Astrocyte of the cerebellum (primary cell): Measurements from ENCODE around the gene PRR33.

Experiments used
- DNase-seq: peaks from one replicate; pipeline ENCODE4 v3.0.0-alpha.2; 2011; ENCODE audit warnings: low read depth
- H3K4me3 ChIP-seq: 2 replicates; pipeline ENCODE4 v1.5.1; 2011; ENCODE audit warnings: mild to moderate bottlenecking, low read depth, low read length, moderate library complexity
- in situ Hi-C: cut with HindIII; loops from 2 replicates; pipeline ENCODE4 v1.10.0; 2017; ENCODE audit warnings: low sequenced_read_pairs
- TF ChIP-seq, protein P1 (sequence below): IDR thresholded peaks from 2 replicates; pipeline ENCODE4 v1.5.1; 2012; ENCODE audit warnings: low read length, low read depth, moderate library complexity, mild to moderate bottlenecking; ENCODE audit errors: missing control alignments

PRR33 gene

DNA sequence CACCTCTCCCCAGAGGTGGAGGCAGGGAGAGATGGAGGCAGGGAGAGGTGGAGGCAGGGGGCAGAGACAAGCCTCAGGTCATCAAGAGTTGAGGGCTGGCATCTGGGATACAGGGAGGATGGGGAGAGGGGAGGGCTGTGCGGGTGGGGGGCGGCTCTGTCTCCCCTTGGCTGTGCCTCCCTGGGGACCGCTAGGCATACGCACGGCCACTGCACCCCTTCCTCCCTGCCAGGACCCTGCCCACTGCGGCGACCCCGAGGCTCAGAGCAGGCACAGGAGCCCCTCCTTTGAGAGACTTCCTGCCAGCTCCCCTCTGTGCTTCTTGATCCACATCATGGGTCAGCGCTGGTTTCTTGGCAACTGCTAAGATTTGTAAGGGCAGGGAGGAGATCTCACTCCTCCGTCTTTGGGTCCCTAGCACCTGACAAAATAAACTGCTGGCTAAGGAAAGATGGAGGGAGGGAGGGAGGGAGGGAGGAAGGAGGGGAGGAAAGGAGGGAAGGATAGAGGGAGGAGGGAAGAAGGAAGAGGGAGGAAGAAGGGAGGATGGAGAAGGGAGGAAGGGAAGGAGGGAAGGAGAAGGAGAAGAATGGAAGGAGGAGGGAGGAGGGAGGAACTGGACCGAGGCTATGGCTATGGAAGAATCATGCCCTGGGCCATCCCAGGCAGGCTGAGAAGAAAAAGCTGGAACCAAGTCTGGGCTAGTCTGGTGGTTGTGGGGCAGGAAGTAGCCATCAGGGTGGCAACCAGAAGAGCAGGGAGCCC is 18.5 kb downstream of the PRR33 start:
- peak; percentile 35 for DNase-seq
- H3K4me3 ChIP-seq = no peak overlapping the region
- TF ChIP-seq, protein P1, sequence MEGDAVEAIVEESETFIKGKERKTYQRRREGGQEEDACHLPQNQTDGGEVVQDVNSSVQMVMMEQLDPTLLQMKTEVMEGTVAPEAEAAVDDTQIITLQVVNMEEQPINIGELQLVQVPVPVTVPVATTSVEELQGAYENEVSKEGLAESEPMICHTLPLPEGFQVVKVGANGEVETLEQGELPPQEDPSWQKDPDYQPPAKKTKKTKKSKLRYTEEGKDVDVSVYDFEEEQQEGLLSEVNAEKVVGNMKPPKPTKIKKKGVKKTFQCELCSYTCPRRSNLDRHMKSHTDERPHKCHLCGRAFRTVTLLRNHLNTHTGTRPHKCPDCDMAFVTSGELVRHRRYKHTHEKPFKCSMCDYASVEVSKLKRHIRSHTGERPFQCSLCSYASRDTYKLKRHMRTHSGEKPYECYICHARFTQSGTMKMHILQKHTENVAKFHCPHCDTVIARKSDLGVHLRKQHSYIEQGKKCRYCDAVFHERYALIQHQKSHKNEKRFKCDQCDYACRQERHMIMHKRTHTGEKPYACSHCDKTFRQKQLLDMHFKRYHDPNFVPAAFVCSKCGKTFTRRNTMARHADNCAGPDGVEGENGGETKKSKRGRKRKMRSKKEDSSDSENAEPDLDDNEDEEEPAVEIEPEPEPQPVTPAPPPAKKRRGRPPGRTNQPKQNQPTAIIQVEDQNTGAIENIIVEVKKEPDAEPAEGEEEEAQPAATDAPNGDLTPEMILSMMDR = no peak
- in situ Hi-C loops = no loop called here

DNA sequence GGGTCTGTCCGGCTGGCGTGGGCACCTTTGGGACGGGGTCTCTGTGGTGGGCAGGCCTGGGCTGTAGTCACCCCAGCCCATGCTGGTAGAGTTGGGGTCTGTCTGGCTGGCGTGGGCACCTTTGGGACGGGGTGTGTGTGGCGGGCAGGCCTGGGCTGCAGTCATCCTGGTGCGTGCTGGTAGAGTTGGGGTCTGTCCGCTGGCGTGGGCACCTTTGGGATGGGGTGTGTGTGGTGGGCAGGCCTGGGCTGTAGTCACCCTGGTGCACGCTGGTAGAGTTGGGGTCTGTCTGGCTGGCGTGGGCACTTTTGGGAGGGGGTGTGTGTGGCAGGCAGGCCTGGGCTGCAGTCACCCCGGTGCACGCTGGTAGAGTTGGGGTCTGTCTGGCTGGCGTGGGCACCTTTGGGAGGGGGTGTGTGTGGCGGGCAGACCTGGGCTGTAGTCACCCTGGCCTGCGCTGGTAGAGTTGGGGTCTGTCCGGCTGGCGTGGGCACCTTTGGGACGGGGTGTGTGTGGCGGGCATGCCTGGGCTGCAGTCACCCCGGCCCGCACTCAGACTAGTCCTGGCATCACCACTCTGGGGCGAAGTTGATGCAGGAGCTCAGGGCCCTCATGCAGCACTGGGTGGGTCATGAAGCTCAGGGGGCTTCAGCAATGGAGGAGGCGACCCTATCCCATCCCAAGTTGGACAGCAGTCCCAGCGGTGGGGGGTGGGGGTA is 19.3 kb downstream of the PRR33 start:
- in situ Hi-C loops = no loop called here
- TF ChIP-seq, protein P1 = no peak
- H3K4me3 ChIP-seq = no peak overlapping the region
- DNase-seq = no peak

DNA sequence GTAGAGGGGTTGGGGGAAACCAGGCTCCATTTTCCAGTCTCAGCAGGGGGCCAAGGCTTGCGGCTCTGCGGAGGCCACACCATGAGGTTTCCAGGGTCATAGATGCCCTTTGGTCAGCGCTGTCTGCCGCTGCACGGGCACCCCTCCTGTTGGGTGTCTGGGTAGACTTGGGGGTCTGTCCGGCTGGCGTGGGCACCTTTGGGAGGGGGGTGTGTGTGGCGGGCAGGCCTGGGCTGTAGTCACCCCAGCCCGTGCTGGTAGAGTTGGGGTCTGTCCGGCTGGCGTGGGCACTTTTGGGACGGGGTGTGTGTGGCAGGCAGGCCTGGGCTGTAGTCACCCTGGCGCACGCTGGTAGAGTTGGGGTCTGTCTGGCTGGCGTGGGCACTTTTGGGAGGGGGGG is 20.2 kb downstream of the PRR33 start:
- TF ChIP-seq, protein P1 = no peak
- no peak overlapping the region for H3K4me3 ChIP-seq
- no peak for DNase-seq
- in situ Hi-C loops = no loop called here

DNA sequence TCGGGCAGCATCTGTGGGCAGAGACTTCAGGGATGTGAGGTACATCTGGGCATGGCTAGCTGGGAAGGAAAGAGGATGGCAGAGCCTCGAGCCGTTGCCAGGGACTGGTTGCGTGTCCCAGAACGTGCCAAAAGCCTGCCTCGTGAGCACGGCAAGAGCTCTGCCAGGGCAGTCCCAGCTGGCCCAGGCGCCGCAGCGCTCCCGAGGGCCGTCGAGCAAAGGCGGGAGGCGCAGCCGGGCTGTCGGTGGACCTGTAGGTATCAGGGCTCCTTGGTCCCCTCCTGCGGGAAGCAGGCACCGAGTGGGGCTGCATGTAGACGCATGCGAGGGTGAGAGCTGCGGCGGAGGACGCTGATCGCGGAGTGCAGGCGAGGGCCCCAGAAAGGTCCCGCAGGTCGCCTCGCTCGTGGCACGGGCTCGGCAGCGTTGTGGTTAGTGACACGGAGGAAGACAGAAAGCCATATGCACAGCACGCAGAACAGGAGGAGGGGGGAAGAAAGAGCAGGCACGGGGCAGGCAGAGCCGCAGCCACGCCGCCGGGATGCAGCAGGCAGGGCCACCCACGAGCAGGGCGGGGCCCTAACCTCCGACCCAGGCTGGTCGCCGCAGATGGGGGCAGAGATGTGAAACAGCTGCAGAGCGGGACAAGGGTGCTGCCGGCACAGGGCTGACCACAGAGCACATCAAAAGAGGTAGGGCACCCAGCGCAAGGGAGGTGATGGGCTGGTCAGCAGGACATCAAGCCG is 20.8 kb downstream of the PRR33 start:
- H3K4me3 ChIP-seq = no peak overlapping the region
- in situ Hi-C loops = no loop called here
- TF ChIP-seq, protein P1 = no peak
- DNase-seq = no peak

DNA sequence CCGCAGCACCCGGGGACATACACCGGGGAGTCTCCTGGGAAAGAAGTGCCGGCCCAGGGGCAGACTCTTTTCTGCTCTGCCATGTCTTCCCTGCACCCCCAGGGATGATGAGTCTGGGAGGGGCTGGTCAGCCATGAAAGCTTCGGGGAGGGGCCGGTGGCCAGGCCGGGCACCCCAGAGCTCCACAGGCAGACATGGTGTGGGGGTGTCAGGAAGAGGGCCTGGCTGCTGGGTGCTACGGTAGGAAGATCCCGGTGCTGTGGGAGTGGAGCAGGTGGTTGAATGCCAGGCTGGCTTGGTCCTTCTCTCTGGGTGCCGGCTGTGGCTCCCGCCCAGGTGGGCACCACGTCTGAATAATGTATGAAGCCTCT is 21.4 kb downstream of the PRR33 start:
- in situ Hi-C loops = no loop called here
- TF ChIP-seq, protein P1 = no peak
- no peak for DNase-seq
- H3K4me3 ChIP-seq = no peak overlapping the region

DNA sequence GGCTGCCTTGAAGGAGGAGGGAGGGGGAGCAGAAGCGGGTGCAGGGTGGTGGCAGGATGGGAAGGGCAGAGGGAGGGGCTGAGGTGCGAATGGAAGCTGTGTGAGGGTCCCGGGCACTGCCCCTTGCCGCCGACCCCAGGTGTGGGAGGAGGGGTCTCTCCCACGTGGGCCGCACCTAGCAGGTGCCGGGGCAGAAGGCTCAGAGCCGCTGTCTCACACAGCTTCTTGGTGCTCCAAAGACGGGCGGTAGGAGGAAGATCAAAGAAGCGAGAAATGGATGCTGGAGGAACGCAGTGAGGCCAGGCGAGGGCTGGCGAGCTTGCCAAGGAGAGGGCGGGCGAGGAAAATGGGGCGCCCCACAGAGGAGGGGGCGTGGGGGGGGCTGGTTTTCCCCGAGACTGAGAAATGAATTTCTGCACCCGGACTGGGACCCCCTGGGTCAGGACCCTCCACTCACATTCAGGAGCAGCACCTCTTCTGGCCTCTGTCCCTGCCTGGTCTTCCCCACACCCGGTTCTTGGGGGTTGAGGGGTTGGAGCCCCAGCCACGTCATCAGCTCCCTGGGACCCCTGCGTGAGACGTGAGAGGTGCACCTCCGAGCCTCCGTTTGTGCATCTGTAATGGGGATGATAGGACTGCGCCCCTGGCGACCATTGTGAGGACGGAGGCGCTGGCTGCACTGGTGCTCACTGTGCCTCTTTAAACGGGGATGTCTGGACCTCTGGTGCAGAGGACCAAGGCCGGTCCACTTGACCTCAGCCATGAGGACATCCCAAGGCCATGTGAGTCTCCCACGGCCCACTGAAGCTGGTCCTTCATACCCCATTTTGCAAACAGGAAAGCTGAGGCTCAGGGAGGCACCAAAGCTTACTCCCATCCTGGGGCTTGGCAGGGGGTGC is 22.0 kb downstream of the PRR33 start:
- TF ChIP-seq, protein P1 = peak; percentile 39
- no peak for DNase-seq
- in situ Hi-C loops = no loop called here
- H3K4me3 ChIP-seq = no peak overlapping the region
